HG02588 (cell line): ENCODE results near the gene RNF182.
"Not testable (repeated sequence)": the region's sequence is repeated elsewhere in the genome, so short reads cannot be mapped to it uniquely, and the experiment has no call there.

Source experiments
- ATAC-seq: cut with Tn5 transposase; IDR thresholded peaks from one replicate; pipeline ENCODE4 v1.9.1; 2021; ENCODE audit warnings: mild to moderate bottlenecking, moderate library complexity; ENCODE audit not compliant: unreplicated experiment

The RNF182 gene

GRCh38 chr6:13924949-13925881, at the start of gene RNF182:
TSS of gene RNF182 (plus strand) at chr6:13924952. CDS start at chr6:13977120, 52,168 bp downstream.
- no peak for ATAC-seq

- ATAC-seq, result no peak
Measured at GRCh38 chr6:13877051-13877450, 47.7 kb upstream of the RNF182 start.

GRCh38 chr6:13880061-13880663, 44.6 kb upstream of the RNF182 start:
- not testable (repeated sequence) for ATAC-seq

GRCh38 chr6:13881621-13882165, 43.1 kb upstream of the RNF182 start:
- ATAC-seq, result no peak

- ATAC-seq, result no peak
Measured at GRCh38 chr6:13883966-13884365, 40.8 kb upstream of the RNF182 start.

DNA sequence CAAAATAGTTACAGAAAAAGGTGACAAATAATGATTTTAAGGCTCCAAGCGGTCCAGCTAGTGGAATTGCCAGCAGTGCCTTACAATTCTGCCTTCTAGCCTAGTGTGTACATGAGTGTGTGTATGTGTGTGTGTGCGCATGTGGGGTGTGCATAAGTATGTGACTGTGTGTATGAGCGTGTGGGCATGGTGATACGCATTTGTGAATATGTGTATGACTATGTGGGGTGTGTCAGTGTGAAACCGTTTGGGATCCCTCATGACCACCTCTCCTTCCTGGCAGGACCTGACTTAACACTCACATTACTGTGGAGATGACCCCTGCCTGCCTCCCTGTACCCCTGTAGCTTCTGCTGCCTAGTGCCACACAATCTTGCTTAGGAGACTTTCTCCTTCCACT, 40.4 kb upstream of the RNF182 start:
- no peak for ATAC-seq

DNA sequence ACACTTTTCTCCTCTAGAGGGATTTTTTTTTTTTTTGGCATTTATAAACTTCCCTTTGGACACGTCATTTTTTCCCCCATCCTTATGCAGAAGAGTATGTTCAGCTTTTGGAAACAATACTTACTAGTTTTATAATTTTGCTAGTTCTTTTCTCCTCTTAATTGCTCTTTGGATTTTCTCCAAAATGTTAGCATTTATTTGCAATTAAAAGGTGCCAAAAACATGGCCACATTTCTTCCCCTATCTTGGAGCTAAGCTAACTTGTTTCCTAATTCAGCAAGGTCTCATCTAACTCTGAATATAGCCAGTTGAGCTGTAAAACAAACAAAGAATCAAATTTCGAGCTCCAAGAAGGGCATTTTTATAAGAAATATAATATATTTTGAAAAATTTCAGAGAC, 39.2 kb upstream of the RNF182 start:
- no peak for ATAC-seq

DNA sequence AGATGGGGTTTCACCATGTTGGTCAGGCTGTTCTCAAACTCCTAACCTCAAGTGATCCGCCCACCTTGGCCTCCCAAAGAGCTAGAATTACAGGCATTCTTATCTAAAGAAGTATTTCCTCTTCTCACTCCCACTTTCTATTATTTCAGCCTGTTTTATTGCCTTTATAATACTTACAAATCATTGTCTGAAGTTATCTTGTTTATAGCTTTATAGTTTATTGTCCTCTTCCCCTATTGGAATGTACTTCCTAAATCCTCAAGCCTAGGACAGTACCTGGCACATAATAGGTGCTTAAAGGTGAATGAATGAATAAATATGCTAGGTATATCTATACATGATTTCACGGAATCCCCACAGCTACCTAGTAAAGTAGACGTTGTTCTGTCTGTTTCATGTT, 37.8 kb upstream of the RNF182 start:
- ATAC-seq, result no peak

DNA sequence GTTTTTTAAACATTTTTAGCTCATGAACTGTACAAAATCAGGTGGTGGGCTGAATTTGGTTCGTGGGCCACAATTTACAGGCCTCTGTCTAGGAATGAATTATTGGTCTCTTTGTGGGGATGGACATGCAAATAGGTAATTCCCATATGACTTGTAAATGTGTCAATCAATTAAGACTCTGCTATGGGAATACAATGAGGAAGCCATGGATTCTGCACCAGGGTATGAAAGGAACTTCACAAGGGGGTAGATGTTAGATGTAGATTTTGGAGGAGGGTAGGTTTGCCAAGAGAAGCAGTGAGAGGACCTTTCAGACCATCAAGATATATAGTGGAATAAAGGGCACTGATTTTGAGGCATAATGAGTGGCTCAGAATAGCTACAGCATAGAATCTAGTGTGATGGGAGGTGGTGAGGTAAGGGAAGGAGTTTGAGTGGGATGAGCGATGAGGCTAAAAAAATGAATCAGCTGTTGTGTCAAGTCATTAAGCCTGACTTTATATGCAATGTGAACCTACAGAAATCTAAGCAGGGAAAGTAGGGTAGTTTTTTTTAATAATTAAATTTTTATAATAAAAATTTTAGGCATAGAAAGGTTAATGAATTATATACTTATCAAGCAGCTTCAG, 32.6 kb upstream of the RNF182 start:
- ATAC-seq, result no peak

GRCh38 chr6:13902922-13903321, 21.8 kb upstream of the RNF182 start:
- no peak for ATAC-seq

DNA sequence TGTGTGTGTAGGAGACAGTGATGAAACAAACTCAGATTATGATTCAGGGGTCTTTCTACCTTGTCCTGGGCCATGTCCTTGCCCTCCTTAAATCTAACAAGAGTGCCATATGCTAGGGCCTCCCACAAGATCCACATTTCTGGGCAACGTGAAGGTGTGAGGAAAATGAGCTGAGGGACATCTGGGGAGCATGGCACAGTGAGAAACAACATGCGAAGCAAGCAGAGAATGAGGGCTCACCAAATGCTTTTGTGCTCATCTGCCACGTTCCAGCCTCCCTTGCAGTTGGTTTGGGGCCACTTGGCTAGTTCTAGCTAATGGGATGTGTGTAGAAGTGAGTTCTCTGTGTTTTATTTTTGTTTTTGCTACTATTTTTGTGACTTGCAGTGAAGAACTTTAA, 21.4 kb upstream of the RNF182 start:
- ATAC-seq, result no peak

DNA sequence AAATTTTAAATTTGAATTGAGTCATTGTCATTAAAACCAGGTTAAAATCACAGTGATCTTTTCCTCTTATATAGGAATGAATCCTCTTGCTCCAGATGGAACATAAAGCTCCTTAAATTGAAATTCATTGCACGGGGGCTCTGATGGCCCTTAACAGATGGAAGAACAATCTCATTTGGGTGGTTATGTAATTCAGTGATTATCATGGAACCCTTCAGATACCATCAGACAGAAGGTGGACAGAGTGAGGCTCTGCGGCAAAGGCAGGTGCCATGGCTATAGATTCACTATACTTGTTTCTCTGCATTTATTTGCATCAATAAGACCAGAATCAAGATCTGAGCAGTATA, 17.8 kb upstream of the RNF182 start:
- no peak for ATAC-seq

DNA sequence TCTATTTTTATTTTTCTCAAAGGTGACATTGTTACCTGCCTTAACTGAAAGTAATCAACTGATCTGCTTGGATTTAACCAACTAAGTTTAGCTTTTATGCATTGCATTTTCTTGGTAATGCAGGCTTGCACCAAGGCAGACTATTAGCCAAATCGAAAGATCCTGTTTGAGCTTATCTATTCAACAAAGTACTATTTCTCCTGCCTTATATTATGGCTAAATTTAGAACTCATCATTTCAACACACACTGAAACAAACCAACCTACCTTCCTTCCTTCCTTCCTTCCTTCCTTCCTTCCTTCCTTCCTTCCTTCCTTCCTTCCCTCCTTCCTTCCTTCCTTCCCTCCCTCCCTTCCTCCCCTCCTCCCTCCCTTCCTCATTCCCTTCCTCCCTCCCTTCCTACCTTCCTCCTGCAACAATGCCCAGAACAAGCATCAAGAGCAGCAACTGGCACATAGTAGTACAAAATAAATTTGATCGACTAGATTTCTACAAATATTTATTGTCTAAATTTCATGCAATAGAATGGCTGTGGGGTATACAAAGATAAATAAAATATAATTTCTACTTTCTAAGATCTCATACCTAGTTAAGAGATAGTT, 17.0 kb upstream of the RNF182 start:
- no peak for ATAC-seq

- no peak for ATAC-seq
Measured at GRCh38 chr6:13908955-13909381, 15.8 kb upstream of the RNF182 start.

GRCh38 chr6:13910443-13910842, 14.3 kb upstream of the RNF182 start:
- no peak for ATAC-seq

DNA sequence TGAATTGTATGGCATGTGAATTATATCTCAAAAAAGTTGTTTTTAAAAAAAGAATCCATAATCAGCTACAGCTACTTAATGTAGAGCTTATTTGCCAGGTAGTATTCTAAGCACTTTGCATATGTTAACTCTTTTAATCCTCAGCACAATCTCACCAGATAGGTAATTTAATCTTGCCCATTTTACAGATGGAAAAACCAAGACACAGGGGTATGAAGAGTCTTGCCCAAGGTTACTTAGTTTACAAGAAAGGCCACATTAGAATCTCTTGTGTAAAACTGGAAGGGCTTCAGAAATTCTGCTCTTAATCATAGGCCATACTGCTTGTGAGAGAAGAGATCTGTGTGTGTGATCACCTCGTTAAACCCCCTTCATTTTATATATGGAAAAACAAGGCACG, 13.4 kb upstream of the RNF182 start:
- no peak for ATAC-seq

DNA sequence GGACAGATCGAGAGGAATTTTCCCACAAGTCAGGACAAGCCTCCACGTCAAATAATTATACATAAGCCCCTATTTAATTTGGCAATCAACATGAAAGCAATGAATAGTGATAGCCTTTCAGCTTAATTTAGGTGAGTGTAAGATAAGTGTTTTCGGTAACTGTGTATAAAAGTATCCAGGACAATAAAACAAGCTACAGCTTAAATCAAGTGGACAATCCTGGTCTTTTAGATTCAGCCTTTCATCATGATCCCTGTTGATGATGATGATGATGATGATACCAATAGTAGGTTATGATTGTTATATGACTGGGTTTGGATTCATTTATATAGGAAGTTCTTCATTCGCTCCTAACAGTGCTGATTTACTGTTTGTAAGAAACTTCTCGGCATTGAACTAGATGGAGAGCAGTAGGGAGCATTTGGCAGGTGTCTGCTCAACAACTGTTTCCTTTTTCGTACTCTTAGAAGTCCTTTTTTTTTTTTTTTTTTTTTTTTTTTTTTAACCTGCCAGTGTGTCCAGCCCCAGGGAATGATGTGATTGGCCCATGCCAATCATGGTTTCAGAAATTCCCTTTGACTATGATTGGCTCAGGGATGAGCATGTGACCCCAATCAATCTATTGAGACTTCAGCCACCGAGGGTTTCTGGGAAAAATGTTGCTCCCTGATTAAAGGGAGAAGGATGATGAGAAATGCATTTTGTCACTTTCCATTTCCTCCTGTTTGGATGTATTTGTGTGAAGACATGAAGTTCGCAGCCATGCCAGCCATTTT, 11.3 kb upstream of the RNF182 start:
- ATAC-seq, result no peak

GRCh38 chr6:13914351-13914750, 10.4 kb upstream of the RNF182 start:
- no peak for ATAC-seq

- no peak for ATAC-seq
Measured at GRCh38 chr6:13915561-13916229, 9.1 kb upstream of the RNF182 start.
